Neural progenitor cell (in vitro differentiated cells): ENCODE measurements around the gene PSMD2. TPM values are rescaled to one million over a fixed set of nuclear protein-coding genes. Genes with fewer than 3 reads are reported as not detected.
"Not testable (repeated sequence)": the region's sequence is repeated elsewhere in the genome, so short reads cannot be mapped to it uniquely, and the experiment has no call there.

ENCODE experiments used
- DNase-seq: peaks from one replicate; pipeline ENCODE4 v3.0.0-alpha.2; 2016; ENCODE audit warnings: low spot score
- H2AFZ ChIP-seq: fragments of 200-600 bp; sonication (generic); replicated peaks from 2 replicates; pipeline ENCODE4 v1.6.1; 2016; ENCODE audit warnings: antibody characterized with exemption
- H3F3A ChIP-seq: fragments of 200-600 bp; sonication (generic); 2 replicates; pipeline ENCODE4 v1.6.1; 2016; ENCODE audit warnings: antibody characterized with exemption, low read depth
- H3K27ac ChIP-seq: fragments of 200-600 bp; sonication (generic); 2 replicates; pipeline ENCODE4 v1.5.1; 2016; ENCODE audit warnings: mild to moderate bottlenecking
- H3K27me3 ChIP-seq: fragments of 200-600 bp; sonication (generic); 2 replicates; pipeline ENCODE4 v1.6.1; 2016; ENCODE audit warnings: mild to moderate bottlenecking, moderate library complexity
- H3K36me3 ChIP-seq: fragments of 200-600 bp; sonication (generic); 2 replicates; pipeline ENCODE4 v1.5.1; 2016
- H3K4me1 ChIP-seq: fragments of 200-600 bp; sonication (generic); 2 replicates; pipeline ENCODE4 v1.6.1; 2016; ENCODE audit warnings: mixed run types
- H3K4me2 ChIP-seq: fragments of 200-600 bp; sonication (generic); 2 replicates; pipeline ENCODE4 v1.6.1; 2016
- H3K4me3 ChIP-seq: fragments of 200-600 bp; sonication (generic); 2 replicates; pipeline ENCODE4 v1.5.1; 2016
- H3K79me2 ChIP-seq: fragments of 200-600 bp; sonication (generic); 2 replicates; pipeline ENCODE4 v1.6.1; 2016; ENCODE audit warnings: low read depth
- H3K9ac ChIP-seq: fragments of 200-600 bp; sonication (generic); 2 replicates; pipeline ENCODE4 v1.6.1; 2016
- H3K9me3 ChIP-seq: fragments of 200-600 bp; sonication (generic); 2 replicates; pipeline ENCODE4 v1.5.1; 2016; ENCODE audit warnings: low read depth
- H4K20me1 ChIP-seq: fragments of 200-600 bp; sonication (generic); 2 replicates; pipeline ENCODE4 v1.6.1; 2016; ENCODE audit warnings: low read depth
- H3K27ac Mint-ChIP-seq: 3 replicates; pipeline ENCODE4 v1.8.0; 2021; ENCODE audit warnings: mixed read lengths
- H3K27me3 Mint-ChIP-seq: 2 replicates; pipeline ENCODE4 v1.8.0; 2022; ENCODE audit warnings: low read depth, mild to moderate bottlenecking, inconsistent platforms, moderate library complexity, mixed read lengths; ENCODE audit not compliant: insufficient read depth
- H3K36me3 Mint-ChIP-seq: 3 replicates; pipeline ENCODE4 v1.8.0; 2021; ENCODE audit warnings: mixed read lengths
- H3K4me1 Mint-ChIP-seq: 3 replicates; pipeline ENCODE4 v1.8.0; 2021; ENCODE audit warnings: mixed read lengths
- H3K4me3 Mint-ChIP-seq: 3 replicates; pipeline ENCODE4 v1.8.0; 2021; ENCODE audit warnings: mild to moderate bottlenecking, moderate library complexity, mixed read lengths
- H3K9me3 Mint-ChIP-seq: 3 replicates; pipeline ENCODE4 v1.8.0; 2020; ENCODE audit warnings: mixed read lengths
- EZH2 ChIP-seq: fragments of 200-600 bp; sonication (generic); IDR thresholded peaks from 2 replicates; pipeline ENCODE4 v1.6.1; 2017; ENCODE audit warnings: antibody characterized with exemption, mild to moderate bottlenecking, moderate library complexity
- EZH2phosphoT487 ChIP-seq: fragments of 200-600 bp; sonication (generic); IDR thresholded peaks from 2 replicates; pipeline ENCODE4 v1.6.1; 2017; ENCODE audit warnings: antibody characterized with exemption
- total RNA-seq: library from RNA; depleted of rRNA; stranded (reverse); fragments of >200 nt; gene quantifications from 2 replicates; pipeline ENCODE4 v1.2.3, GENCODE V29; 2015; ENCODE audit warnings: low replicate concordance
- TF ChIP-seq, protein P1 (sequence below): fragments of 200-600 bp; sonication (generic); IDR thresholded peaks from 2 replicates; pipeline ENCODE4 v1.5.1; 2017; ENCODE audit warnings: antibody characterized with exemption, mild to moderate bottlenecking

Gene PSMD2
- total RNA-seq, 1 donor from 2014 or later: 234 TPM

DNA sequence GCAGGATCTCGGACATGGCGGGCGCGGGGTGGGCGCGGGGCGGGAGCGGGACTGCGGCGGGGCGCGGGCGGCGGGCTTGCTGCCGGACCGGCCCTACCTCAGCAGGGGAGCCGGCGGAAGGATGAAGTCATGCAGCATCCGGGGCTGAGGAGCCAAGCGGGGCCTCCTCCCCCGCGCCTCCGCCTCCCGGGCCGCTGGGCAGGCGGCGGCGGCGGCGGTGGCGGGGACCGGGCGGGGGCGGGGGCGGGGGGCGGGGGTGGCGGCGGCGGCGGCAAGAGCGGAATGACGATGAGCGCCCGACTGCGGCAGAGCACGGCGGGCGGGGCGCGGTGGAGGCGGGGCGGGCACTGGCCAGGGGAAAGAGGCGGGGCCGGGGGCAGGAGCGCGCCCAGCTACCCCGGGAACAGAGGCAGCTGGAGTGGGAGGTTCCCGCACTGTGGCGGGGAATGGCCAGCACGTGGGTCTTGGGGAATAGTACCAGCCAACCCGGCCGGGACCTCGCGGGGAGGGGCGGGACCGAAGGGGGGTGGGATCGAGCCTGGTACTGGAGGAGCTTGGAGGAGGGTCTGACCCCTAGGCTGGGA, 37.7 kb upstream of the PSMD2 start, which contains the start of gene CAMK2N2:
TSS of gene CAMK2N2 (minus strand) at position 284 of the 584 bp plus-strand sequence. CDS start at position 16, 268 bp downstream.
- Histone ChIP-seq H3K27ac (no peak within 1 kb of the TSS), H3K27me3 (peaks cover 80% of the 10 kb centered on the region), H2AFZ (peak within 1 kb of the TSS; percentile 90)

DNA sequence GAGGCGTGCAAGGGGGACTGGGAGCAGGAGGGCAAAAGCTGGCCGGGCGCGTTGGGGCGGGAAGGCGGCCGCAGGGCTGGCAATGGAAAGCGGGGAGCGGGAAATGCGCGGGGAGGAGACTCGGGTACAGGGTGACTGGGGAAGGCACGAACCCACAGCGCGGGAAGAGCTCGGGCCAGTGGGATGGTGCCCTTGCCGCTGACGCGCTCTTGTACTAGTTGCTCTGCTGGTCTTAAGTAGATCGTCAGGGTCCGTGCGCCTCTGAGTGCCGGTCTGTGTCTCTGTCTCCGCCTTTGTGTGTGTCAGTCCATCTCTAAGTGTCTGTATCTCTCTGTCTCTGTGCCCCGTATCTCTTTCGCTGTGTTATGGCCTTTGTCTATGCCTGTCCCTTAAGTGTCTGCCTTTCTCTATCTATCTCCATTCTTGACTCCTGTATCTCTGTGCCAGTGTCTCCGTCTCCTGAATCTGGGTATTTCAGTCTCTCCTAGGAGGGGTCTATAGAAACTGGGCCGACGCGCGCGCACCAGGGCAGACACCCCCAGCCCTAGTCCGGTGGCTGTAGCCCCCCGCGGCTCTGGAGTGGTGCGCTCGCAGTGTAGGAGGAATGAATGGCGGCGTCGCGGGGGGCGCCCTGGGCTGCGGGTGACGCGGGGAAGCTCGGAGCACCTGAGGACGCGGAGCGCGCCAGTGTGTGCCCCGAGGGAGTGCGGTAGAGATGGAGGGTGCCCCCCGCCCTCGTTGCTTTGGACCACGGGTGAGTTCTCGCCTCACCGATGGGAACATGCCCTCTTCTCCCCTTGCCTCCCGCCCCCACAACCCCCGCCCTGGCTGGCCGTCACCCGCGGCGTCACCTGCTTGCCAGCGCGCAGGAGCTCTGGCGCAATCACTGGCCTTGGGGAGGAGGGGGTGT, 36.9 kb upstream of the PSMD2 start:
- peak overlapping the region; percentile 88 for H3K4me3 Mint-ChIP-seq
- Histone ChIP-seq H3K4me2 (peak overlapping the region; percentile 99), H2AFZ (peak overlapping the region; percentile 35), H3K79me2 (no peaks in the 10 kb centered on the region), H3K27ac (no peak overlapping the region), H3K4me3 (peak overlapping the region; percentile 75), H3K36me3 (no peaks in the 10 kb centered on the region), H3K9ac (no peak overlapping the region), H3K27me3 (peaks cover 80% of the 10 kb centered on the region), H3K9me3 (no peaks in the 10 kb centered on the region), H4K20me1 (peaks cover 50% of the 10 kb centered on the region), H3K4me1 (peaks cover 12% of the 10 kb centered on the region), H3F3A (peaks cover 31% of the 10 kb centered on the region)
- DNase-seq: peak; percentile 49
- peaks cover 21% of the 10 kb centered on the region for H3K4me1 Mint-ChIP-seq
- H3K36me3 Mint-ChIP-seq: no peaks in the 10 kb centered on the region
- no peak overlapping the region for H3K27ac Mint-ChIP-seq
- peaks cover 38% of the 10 kb centered on the region for H3K27me3 Mint-ChIP-seq
- TF ChIP-seq, protein P1, sequence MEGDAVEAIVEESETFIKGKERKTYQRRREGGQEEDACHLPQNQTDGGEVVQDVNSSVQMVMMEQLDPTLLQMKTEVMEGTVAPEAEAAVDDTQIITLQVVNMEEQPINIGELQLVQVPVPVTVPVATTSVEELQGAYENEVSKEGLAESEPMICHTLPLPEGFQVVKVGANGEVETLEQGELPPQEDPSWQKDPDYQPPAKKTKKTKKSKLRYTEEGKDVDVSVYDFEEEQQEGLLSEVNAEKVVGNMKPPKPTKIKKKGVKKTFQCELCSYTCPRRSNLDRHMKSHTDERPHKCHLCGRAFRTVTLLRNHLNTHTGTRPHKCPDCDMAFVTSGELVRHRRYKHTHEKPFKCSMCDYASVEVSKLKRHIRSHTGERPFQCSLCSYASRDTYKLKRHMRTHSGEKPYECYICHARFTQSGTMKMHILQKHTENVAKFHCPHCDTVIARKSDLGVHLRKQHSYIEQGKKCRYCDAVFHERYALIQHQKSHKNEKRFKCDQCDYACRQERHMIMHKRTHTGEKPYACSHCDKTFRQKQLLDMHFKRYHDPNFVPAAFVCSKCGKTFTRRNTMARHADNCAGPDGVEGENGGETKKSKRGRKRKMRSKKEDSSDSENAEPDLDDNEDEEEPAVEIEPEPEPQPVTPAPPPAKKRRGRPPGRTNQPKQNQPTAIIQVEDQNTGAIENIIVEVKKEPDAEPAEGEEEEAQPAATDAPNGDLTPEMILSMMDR: no peak
- TF ChIP-seq EZH2 (peak; percentile 77), EZH2phosphoT487 (peak; percentile 71)
- peaks cover 2% of the 10 kb centered on the region for H3K9me3 Mint-ChIP-seq

More for the DNA sequence above, 37.7 kb upstream of the PSMD2 start, which contains the start of gene CAMK2N2:
- Histone ChIP-seq H4K20me1 (peaks cover 57% of the 10 kb centered on the region), H3F3A (peaks cover 31% of the 10 kb centered on the region), H3K4me2 (peak within 1 kb of the TSS; percentile 99), H3K79me2 (no peaks in the 10 kb centered on the region), H3K9me3 (no peaks in the 10 kb centered on the region), H3K4me1 (peaks cover 12% of the 10 kb centered on the region), H3K4me3 (peak within 1 kb of the TSS; percentile 75), H3K36me3 (no peaks in the 10 kb centered on the region), H3K9ac (no peak within 1 kb of the TSS)
- Mint-ChIP-seq H3K4me3 (peak within 1 kb of the TSS; percentile 90), H3K9me3 (no peaks in the 10 kb centered on the region), H3K36me3 (no peaks in the 10 kb centered on the region), H3K4me1 (peaks cover 21% of the 10 kb centered on the region), H3K27me3 (peaks cover 40% of the 10 kb centered on the region), H3K27ac (peak within 1 kb of the TSS; percentile 7)
- TF ChIP-seq EZH2 (no peak), EZH2phosphoT487 (no peak)
- TF ChIP-seq, protein P1: no peak
- DNase-seq: peak; percentile 81

DNA sequence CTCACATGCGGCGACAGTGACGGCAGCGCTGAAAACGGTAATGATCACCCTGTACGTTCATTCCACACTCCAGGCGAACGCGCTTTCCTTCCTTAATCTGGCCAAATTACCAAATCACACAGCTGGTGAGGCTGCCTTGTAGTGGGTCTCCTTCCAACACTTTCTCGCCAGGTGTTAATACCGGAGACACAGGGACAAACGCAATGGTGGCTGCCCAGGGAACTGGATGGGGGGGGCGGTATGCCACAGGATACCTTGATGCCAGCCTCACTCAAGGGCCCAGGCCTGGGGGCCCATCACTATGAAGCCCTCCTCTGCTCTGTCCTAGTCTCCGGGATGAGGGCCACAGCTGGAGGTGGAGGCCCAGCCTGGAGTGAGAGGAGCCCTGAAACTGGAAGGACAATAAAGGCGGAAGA, 36.3 kb upstream of the PSMD2 start:
- Histone ChIP-seq H3K9ac (no peak overlapping the region), H3F3A (peaks cover 31% of the 10 kb centered on the region), H3K9me3 (no peaks in the 10 kb centered on the region), H3K36me3 (no peaks in the 10 kb centered on the region), H3K4me3 (peak overlapping the region; percentile 75), H2AFZ (peak overlapping the region; percentile 35), H3K4me2 (peak overlapping the region; percentile 99), H3K4me1 (peaks cover 12% of the 10 kb centered on the region), H3K79me2 (no peaks in the 10 kb centered on the region), H3K27ac (no peak overlapping the region), H4K20me1 (peaks cover 44% of the 10 kb centered on the region), H3K27me3 (peaks cover 80% of the 10 kb centered on the region)
- TF ChIP-seq EZH2phosphoT487 (peak; percentile 60), EZH2 (peak; percentile 64)
- TF ChIP-seq, protein P1: no peak
- no peaks in the 10 kb centered on the region for H3K36me3 Mint-ChIP-seq
- H3K27ac Mint-ChIP-seq: no peak overlapping the region
- peaks cover 37% of the 10 kb centered on the region for H3K27me3 Mint-ChIP-seq
- peak; percentile 43 for DNase-seq
- peaks cover 21% of the 10 kb centered on the region for H3K4me1 Mint-ChIP-seq
- peaks cover 3% of the 10 kb centered on the region for H3K9me3 Mint-ChIP-seq
- H3K4me3 Mint-ChIP-seq: peak overlapping the region; percentile 88

DNA sequence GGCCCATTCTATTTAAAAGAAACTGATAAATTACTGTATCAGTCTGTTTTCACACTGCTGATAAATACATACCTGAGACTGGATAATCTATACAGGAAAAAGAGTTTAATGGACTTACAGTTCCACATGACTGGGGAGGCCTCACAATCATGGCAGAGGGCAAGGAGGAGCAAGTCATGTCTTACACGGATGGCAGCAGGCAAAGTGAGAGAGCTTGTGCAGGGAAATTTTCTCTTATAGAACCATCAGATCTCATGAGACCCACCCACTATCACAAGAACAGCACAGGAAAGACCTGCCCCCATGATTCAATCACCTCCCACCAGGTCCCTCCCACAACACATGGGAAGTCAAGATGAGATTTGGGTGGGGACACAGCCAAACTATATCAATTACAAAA, 31.8 kb upstream of the PSMD2 start:
- not testable (repeated sequence) for H3K4me1 ChIP-seq, H3K79me2 ChIP-seq, H2AFZ ChIP-seq, H3K4me1 Mint-ChIP-seq, H3K4me3 ChIP-seq, H3K9ac ChIP-seq, H3F3A ChIP-seq, H3K4me3 Mint-ChIP-seq, H3K9me3 ChIP-seq, H3K27ac ChIP-seq, H3K36me3 ChIP-seq, H3K9me3 Mint-ChIP-seq, H3K4me2 ChIP-seq, DNase-seq, H3K36me3 Mint-ChIP-seq, H3K27ac Mint-ChIP-seq
- peaks cover 19% of the 10 kb centered on the region for H3K27me3 Mint-ChIP-seq
- peaks cover 46% of the 10 kb centered on the region for H3K27me3 ChIP-seq
- peaks cover 11% of the 10 kb centered on the region for H4K20me1 ChIP-seq
